GM19467 (cell line): ENCODE data around the gene SPRYD7.
"Not testable (repeated sequence)": the region's sequence is repeated elsewhere in the genome, so short reads cannot be mapped to it uniquely, and the experiment has no call there.

ENCODE experiments used
- ATAC-seq: cut with Tn5 transposase; IDR thresholded peaks from one replicate; pipeline ENCODE4 v1.9.1; 2021; ENCODE audit warnings: mild to moderate bottlenecking, moderate library complexity; ENCODE audit not compliant: unreplicated experiment

Gene SPRYD7

GRCh38 chr13:49936075-49936967, at the start of gene SPRYD7:
Gene SPRYD7 (minus strand): TSS chr13:49936340. CDS start chr13:49936235, 105 bp downstream.
- ATAC-seq, result peak; percentile 98

GRCh38 chr13:49985129-49985528, 49.0 kb upstream of the SPRYD7 start:
- ATAC-seq, result no peak

GRCh38 chr13:49980266-49980665, 44.1 kb upstream of the SPRYD7 start:
- no peak for ATAC-seq

- no peak for ATAC-seq
Observed at GRCh38 chr13:49977992-49978391, 41.9 kb upstream of the SPRYD7 start.

GRCh38 chr13:49976314-49977258, 40.4 kb upstream of the SPRYD7 start:
- ATAC-seq, result peak; percentile 59

GRCh38 chr13:49975826-49976225, 39.7 kb upstream of the SPRYD7 start:
- no peak for ATAC-seq

- no peak for ATAC-seq
Observed at GRCh38 chr13:49972709-49973108, 36.6 kb upstream of the SPRYD7 start.

GRCh38 chr13:49967456-49967855, 31.3 kb upstream of the SPRYD7 start:
- ATAC-seq, result no peak

- no peak for ATAC-seq
Observed at GRCh38 chr13:49958321-49958720, 22.2 kb upstream of the SPRYD7 start.

GRCh38 chr13:49956131-49956530, 20.0 kb upstream of the SPRYD7 start:
- no peak for ATAC-seq

- ATAC-seq, result no peak
Observed at GRCh38 chr13:49954674-49955455, 18.7 kb upstream of the SPRYD7 start.

- ATAC-seq, result no peak
Observed at GRCh38 chr13:49953560-49953959, 17.4 kb upstream of the SPRYD7 start.

- ATAC-seq, result no peak
Observed at GRCh38 chr13:49951754-49952535, 15.8 kb upstream of the SPRYD7 start.

GRCh38 chr13:49948777-49949270, 12.7 kb upstream of the SPRYD7 start:
- not testable (repeated sequence) for ATAC-seq

GRCh38 chr13:49939321-49939720, 3.2 kb upstream of the SPRYD7 start:
- no peak for ATAC-seq

GRCh38 chr13:49938921-49939320, 2.8 kb upstream of the SPRYD7 start:
- ATAC-seq, result no peak

GRCh38 chr13:49938314-49938713, 2.2 kb upstream of the SPRYD7 start:
- no peak for ATAC-seq

- ATAC-seq, result no peak
Observed at GRCh38 chr13:49936968-49937273, 781 bp upstream of the SPRYD7 start.

GRCh38 chr13:49935171-49936074, 717 bp downstream of the SPRYD7 start:
- ATAC-seq, result peak; percentile 16
